GM23338 (cell line): Measurements from ENCODE around the gene CPLX1.

Source experiments
- CREB1 ChIP-seq: fragments of 250-450 bp; sonication (Bioruptor Pico); IDR thresholded peaks from 2 replicates; pipeline ENCODE4 v1.5.0; 2020; ENCODE audit warnings: low read depth, mild to moderate bottlenecking, moderate library complexity
- EZH2 ChIP-seq: fragments of 200-600 bp; sonication (generic); IDR thresholded peaks from one replicate; pipeline ENCODE4 v1.8.0; 2017; ENCODE audit warnings: antibody characterized with exemption, mild to moderate bottlenecking, low read depth; ENCODE audit not compliant: unreplicated experiment
- EZH2phosphoT487 ChIP-seq: fragments of 200-600 bp; sonication (generic); IDR thresholded peaks from one replicate; pipeline ENCODE4 v1.8.1; 2018; ENCODE audit warnings: antibody characterized with exemption; ENCODE audit not compliant: unreplicated experiment
- JUNB ChIP-seq: IDR thresholded peaks from one replicate; pipeline ENCODE4 v1.6.1; 2016; ENCODE audit warnings: antibody characterized with exemption; ENCODE audit not compliant: unreplicated experiment
- POLR2AphosphoS5 ChIP-seq: IDR thresholded peaks from 2 replicates; pipeline ENCODE4 v1.6.1; 2016; ENCODE audit warnings: antibody characterized with exemption, low read depth
- TF ChIP-seq, protein P1 (sequence below): IDR thresholded peaks from 2 replicates; pipeline ENCODE4 v1.6.1; 2016; ENCODE audit warnings: antibody characterized with exemption
- TF ChIP-seq, protein P2 (sequence below), 2 experiments: fragments of 200-600 bp in 1 of 2; sonication (generic) in 1 of 2; conservative IDR thresholded peaks; 2 replicates each; pipeline versions ENCODE4 v1.5.1 to v1.6.1; 2016 to 2017; ENCODE audit warnings: antibody characterized with exemption in 2 of 2, low read depth in 2 of 2, mild to moderate bottlenecking in 2 of 2, moderate library complexity in 1 of 2
- TF ChIP-seq, protein P3 (sequence below): IDR thresholded peaks from one replicate; pipeline ENCODE4 v1.6.1; 2018; ENCODE audit warnings: antibody characterized with exemption; ENCODE audit not compliant: unreplicated experiment
- TF ChIP-seq, protein P4 (sequence below): fragments of 250-450 bp; sonication (Bioruptor Pico); IDR thresholded peaks from 2 replicates; pipeline ENCODE4 v1.5.0; 2020; ENCODE audit warnings: mild to moderate bottlenecking, moderate library complexity

DNA sequence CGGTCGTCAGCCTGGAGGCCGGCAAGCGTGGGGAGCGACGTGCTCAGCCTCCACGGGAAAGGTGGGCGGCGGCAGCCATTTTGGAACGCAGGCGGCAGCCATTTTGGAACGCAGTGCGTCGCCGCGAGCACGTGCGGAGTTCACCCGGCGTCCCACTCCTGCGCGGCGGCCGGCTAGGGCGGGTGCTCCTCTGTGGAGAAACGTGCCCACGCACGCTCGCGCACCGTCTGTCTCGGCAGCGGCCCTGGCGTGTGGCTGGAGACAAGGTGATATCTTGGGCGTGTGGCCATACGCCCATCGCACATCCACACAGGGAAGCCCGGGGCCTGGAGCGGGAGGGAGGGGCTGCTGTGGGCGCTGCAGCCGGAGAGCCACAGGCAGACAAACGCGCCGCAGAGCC, 21.1 kb downstream of the CPLX1 start:
- TF ChIP-seq, protein P1, sequence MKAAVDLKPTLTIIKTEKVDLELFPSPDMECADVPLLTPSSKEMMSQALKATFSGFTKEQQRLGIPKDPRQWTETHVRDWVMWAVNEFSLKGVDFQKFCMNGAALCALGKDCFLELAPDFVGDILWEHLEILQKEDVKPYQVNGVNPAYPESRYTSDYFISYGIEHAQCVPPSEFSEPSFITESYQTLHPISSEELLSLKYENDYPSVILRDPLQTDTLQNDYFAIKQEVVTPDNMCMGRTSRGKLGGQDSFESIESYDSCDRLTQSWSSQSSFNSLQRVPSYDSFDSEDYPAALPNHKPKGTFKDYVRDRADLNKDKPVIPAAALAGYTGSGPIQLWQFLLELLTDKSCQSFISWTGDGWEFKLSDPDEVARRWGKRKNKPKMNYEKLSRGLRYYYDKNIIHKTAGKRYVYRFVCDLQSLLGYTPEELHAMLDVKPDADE, result no peak
- TF ChIP-seq, protein P2, sequence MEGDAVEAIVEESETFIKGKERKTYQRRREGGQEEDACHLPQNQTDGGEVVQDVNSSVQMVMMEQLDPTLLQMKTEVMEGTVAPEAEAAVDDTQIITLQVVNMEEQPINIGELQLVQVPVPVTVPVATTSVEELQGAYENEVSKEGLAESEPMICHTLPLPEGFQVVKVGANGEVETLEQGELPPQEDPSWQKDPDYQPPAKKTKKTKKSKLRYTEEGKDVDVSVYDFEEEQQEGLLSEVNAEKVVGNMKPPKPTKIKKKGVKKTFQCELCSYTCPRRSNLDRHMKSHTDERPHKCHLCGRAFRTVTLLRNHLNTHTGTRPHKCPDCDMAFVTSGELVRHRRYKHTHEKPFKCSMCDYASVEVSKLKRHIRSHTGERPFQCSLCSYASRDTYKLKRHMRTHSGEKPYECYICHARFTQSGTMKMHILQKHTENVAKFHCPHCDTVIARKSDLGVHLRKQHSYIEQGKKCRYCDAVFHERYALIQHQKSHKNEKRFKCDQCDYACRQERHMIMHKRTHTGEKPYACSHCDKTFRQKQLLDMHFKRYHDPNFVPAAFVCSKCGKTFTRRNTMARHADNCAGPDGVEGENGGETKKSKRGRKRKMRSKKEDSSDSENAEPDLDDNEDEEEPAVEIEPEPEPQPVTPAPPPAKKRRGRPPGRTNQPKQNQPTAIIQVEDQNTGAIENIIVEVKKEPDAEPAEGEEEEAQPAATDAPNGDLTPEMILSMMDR (conservative IDR thresholded peaks at IDR 0.05; ENCODE audit: low read depth in 2 of 2), result no peak
- no peak for TF ChIP-seq JUNB
- TF ChIP-seq EZH2phosphoT487, result no peak
- no peak for TF ChIP-seq EZH2
- no peak for TF ChIP-seq POLR2AphosphoS5
- TF ChIP-seq, protein P3, sequence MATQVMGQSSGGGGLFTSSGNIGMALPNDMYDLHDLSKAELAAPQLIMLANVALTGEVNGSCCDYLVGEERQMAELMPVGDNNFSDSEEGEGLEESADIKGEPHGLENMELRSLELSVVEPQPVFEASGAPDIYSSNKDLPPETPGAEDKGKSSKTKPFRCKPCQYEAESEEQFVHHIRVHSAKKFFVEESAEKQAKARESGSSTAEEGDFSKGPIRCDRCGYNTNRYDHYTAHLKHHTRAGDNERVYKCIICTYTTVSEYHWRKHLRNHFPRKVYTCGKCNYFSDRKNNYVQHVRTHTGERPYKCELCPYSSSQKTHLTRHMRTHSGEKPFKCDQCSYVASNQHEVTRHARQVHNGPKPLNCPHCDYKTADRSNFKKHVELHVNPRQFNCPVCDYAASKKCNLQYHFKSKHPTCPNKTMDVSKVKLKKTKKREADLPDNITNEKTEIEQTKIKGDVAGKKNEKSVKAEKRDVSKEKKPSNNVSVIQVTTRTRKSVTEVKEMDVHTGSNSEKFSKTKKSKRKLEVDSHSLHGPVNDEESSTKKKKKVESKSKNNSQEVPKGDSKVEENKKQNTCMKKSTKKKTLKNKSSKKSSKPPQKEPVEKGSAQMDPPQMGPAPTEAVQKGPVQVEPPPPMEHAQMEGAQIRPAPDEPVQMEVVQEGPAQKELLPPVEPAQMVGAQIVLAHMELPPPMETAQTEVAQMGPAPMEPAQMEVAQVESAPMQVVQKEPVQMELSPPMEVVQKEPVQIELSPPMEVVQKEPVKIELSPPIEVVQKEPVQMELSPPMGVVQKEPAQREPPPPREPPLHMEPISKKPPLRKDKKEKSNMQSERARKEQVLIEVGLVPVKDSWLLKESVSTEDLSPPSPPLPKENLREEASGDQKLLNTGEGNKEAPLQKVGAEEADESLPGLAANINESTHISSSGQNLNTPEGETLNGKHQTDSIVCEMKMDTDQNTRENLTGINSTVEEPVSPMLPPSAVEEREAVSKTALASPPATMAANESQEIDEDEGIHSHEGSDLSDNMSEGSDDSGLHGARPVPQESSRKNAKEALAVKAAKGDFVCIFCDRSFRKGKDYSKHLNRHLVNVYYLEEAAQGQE, result no peak
- TF ChIP-seq, protein P4, sequence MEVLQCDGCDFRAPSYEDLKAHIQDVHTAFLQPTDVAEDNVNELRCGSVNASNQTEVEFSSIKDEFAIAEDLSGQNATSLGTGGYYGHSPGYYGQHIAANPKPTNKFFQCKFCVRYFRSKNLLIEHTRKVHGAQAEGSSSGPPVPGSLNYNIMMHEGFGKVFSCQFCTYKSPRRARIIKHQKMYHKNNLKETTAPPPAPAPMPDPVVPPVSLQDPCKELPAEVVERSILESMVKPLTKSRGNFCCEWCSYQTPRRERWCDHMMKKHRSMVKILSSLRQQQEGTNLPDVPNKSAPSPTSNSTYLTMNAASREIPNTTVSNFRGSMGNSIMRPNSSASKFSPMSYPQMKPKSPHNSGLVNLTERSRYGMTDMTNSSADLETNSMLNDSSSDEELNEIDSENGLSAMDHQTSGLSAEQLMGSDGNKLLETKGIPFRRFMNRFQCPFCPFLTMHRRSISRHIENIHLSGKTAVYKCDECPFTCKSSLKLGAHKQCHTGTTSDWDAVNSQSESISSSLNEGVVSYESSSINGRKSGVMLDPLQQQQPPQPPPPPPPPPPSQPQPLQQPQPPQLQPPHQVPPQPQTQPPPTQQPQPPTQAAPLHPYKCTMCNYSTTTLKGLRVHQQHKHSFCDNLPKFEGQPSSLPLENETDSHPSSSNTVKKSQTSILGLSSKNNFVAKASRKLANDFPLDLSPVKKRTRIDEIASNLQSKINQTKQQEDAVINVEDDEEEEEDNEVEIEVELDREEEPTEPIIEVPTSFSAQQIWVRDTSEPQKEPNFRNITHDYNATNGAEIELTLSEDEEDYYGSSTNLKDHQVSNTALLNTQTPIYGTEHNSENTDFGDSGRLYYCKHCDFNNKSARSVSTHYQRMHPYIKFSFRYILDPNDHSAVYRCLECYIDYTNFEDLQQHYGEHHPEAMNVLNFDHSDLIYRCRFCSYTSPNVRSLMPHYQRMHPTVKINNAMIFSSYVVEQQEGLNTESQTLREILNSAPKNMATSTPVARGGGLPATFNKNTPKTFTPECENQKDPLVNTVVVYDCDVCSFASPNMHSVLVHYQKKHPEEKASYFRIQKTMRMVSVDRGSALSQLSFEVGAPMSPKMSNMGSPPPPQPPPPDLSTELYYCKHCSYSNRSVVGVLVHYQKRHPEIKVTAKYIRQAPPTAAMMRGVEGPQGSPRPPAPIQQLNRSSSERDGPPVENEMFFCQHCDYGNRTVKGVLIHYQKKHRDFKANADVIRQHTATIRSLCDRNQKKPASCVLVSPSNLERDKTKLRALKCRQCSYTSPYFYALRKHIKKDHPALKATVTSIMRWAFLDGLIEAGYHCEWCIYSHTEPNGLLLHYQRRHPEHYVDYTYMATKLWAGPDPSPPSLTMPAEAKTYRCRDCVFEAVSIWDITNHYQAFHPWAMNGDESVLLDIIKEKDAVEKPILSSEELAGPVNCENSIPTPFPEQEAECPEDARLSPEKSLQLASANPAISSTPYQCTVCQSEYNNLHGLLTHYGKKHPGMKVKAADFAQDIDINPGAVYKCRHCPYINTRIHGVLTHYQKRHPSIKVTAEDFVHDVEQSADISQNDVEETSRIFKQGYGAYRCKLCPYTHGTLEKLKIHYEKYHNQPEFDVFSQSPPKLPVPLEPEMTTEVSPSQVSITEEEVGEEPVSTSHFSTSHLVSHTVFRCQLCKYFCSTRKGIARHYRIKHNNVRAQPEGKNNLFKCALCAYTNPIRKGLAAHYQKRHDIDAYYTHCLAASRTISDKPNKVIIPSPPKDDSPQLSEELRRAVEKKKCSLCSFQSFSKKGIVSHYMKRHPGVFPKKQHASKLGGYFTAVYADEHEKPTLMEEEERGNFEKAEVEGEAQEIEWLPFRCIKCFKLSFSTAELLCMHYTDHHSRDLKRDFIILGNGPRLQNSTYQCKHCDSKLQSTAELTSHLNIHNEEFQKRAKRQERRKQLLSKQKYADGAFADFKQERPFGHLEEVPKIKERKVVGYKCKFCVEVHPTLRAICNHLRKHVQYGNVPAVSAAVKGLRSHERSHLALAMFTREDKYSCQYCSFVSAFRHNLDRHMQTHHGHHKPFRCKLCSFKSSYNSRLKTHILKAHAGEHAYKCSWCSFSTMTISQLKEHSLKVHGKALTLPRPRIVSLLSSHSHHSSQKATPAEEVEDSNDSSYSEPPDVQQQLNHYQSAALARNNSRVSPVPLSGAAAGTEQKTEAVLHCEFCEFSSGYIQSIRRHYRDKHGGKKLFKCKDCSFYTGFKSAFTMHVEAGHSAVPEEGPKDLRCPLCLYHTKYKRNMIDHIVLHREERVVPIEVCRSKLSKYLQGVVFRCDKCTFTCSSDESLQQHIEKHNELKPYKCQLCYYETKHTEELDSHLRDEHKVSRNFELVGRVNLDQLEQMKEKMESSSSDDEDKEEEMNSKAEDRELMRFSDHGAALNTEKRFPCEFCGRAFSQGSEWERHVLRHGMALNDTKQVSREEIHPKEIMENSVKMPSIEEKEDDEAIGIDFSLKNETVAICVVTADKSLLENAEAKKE (CRISPR knock-in tag), result no peak
- no peak for TF ChIP-seq CREB1 (CRISPR knock-in tag)
